Measurements from ENCODE around the gene COG8. TPM values are rescaled to one million over a fixed set of nuclear protein-coding genes. Genes with fewer than 3 reads are reported as not detected.

COG8 gene, protein sequence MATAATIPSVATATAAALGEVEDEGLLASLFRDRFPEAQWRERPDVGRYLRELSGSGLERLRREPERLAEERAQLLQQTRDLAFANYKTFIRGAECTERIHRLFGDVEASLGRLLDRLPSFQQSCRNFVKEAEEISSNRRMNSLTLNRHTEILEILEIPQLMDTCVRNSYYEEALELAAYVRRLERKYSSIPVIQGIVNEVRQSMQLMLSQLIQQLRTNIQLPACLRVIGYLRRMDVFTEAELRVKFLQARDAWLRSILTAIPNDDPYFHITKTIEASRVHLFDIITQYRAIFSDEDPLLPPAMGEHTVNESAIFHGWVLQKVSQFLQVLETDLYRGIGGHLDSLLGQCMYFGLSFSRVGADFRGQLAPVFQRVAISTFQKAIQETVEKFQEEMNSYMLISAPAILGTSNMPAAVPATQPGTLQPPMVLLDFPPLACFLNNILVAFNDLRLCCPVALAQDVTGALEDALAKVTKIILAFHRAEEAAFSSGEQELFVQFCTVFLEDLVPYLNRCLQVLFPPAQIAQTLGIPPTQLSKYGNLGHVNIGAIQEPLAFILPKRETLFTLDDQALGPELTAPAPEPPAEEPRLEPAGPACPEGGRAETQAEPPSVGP
- total RNA-seq = 10 to 100 TPM; 34.6 to 47.0 (median 43.1) TPM

DNA sequence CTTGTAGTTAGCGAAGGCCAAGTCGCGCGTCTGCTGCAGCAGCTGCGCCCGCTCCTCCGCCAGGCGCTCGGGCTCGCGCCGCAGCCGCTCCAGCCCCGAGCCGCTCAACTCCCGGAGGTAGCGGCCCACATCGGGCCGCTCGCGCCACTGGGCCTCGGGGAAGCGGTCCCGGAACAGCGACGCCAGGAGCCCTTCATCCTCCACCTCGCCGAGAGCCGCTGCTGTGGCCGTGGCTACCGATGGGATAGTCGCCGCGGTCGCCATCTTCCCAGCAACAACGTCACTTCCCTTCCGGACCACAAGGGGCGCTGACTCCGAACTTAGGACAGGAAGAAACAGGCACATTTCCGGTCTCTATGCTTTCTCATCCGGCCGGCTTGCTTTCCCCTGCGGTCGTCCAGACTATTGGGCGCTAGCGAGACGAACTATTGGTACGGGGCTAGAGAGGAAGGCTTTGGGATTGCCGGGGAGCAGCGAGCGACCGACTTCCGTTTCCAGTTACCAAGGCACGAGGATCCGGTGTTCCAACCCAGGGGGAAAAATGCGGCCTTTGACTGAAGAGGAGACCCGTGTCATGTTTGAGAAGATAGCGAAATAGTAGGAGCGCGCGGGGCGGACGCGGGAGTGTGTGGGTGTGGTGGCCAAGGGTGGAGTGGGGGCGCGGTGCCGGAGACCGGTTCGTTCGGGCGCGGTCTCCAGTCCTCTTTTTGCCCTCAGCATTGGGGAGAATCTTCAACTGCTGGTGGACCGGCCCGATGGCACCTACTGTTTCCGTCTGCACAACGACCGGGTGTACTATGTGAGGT is at the start of gene COG8, which contains the start of gene NIP7:
Gene COG8, minus strand, starts transcription at position 276 of the 806 bp plus-strand sequence. Its CDS starts 12 bp downstream, at position 264.
Gene NIP7, plus strand, starts transcription at position 484 of the 806 bp plus-strand sequence. Its CDS starts 58 bp downstream, at position 542.
- Mint-ChIP-seq H3K27me3 (ENCODE audit: low read depth) (no peaks in the 10 kb centered on the region), H3K36me3 (ENCODE audit: insufficient read depth) (peaks cover 34% of the 10 kb centered on the region), H3K4me3 (peak within 1 kb of the TSS; percentile 100), H3K4me1 (ENCODE audit: low read depth) (peaks cover 46% of the 10 kb centered on the region), H3K9me3 (no peaks in the 10 kb centered on the region)
- DNase-seq (peak; percentile 88), ATAC-seq (peak; percentile 92)

DNA sequence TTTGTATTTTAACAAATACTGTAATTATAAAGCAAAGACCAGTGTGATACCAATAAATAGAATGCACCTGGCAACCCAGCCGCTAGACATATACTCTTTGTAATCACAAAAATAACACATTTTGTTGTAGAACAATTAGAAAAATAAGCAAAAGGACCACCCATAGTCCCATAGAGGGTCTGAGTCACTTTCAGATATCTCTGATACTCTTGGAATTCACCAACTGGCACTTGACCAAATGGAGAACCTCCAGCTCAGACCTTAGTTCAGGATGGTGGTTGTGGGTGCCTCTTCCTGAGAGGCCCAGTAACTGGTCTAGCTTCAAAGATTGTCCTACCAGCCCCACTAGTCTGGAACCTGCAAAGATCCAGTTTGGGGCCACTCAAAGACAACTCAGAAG is 47.2 kb upstream of the COG8 start:
- H3K36me3 Mint-ChIP-seq (ENCODE audit: insufficient read depth) = peaks cover 15% of the 10 kb centered on the region

DNA sequence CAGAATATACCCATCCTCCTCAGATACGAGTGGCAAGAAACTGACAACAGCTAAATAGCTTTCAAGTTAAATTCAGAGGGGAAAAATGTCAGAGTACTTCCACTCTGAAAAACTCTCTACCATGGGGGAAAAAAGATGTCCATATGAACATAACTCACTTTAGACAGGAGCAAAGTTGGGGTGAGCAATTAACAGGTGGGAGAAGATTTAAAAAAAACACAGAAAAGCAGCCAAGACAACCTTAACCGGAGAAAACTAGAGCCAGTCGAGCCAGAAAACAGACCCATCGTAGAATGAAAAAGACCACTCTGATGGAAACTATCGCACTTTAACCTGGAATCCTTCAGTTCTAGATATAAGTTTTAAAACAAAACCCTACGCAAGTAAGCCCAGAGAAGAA is 45.6 kb upstream of the COG8 start:
- ATAC-seq (no peak), DNase-seq (no peak)
- H3K27me3 Mint-ChIP-seq (ENCODE audit: low read depth) = no peaks in the 10 kb centered on the region
- H3K4me3 Mint-ChIP-seq = peak overlapping the region; percentile 96
- peaks cover 27% of the 10 kb centered on the region for H3K4me1 Mint-ChIP-seq (ENCODE audit: low read depth)
- peaks cover 15% of the 10 kb centered on the region for H3K36me3 Mint-ChIP-seq (ENCODE audit: insufficient read depth)
- no peaks in the 10 kb centered on the region for H3K9me3 Mint-ChIP-seq

More for the DNA sequence above, 47.2 kb upstream of the COG8 start:
- no peaks in the 10 kb centered on the region for H3K27me3 Mint-ChIP-seq (ENCODE audit: low read depth)
- H3K4me1 Mint-ChIP-seq (ENCODE audit: low read depth) = peaks cover 25% of the 10 kb centered on the region
- peak overlapping the region; percentile 96 for H3K4me3 Mint-ChIP-seq
- DNase-seq (no peak), ATAC-seq (no peak)
- H3K9me3 Mint-ChIP-seq = no peaks in the 10 kb centered on the region

DNA sequence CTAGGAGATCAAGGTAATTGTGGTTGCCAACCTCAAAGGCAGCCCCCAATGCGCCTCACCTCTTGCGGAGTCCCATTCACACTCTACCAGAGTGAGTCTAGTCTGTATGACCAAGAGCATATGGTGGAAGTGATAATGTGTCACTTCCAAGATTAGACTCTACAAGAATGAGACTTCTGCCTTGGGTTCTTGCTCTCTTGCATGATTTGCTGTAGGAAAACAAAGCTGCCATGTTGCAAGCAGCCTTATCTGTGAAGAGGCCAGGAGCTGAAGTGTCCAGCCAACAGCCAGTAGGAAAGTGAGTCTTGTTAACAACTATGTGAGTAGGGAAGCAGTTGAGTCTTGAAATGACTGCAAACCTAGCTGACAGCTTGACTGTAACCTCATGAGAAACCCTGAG is 43.1 kb upstream of the COG8 start:
- Mint-ChIP-seq H3K4me3 (no peak overlapping the region), H3K9me3 (no peaks in the 10 kb centered on the region), H3K36me3 (ENCODE audit: insufficient read depth) (peaks cover 30% of the 10 kb centered on the region), H3K27me3 (ENCODE audit: low read depth) (no peaks in the 10 kb centered on the region), H3K4me1 (ENCODE audit: low read depth) (peaks cover 41% of the 10 kb centered on the region)
- ATAC-seq = no peak
- DNase-seq = no peak

- no peaks in the 10 kb centered on the region for H3K27me3 Mint-ChIP-seq (ENCODE audit: low read depth)
- ATAC-seq = no peak
- H3K4me1 Mint-ChIP-seq (ENCODE audit: low read depth) = peaks cover 41% of the 10 kb centered on the region
- H3K4me3 Mint-ChIP-seq = no peak overlapping the region
- no peaks in the 10 kb centered on the region for H3K9me3 Mint-ChIP-seq
- no peak for DNase-seq
- peaks cover 30% of the 10 kb centered on the region for H3K36me3 Mint-ChIP-seq (ENCODE audit: insufficient read depth)
These were observed 41.9 kb upstream of the COG8 start for GRCh38 chr16:69381231-69381630.

- Mint-ChIP-seq H3K9me3 (no peaks in the 10 kb centered on the region), H3K36me3 (ENCODE audit: insufficient read depth) (peaks cover 24% of the 10 kb centered on the region), H3K4me3 (no peak overlapping the region), H3K27me3 (ENCODE audit: low read depth) (no peaks in the 10 kb centered on the region), H3K4me1 (ENCODE audit: low read depth) (peaks cover 30% of the 10 kb centered on the region)
- no peak for DNase-seq
- ATAC-seq = peak in 1 of 2 donors; percentile 21
These were observed 39.4 kb upstream of the COG8 start for GRCh38 chr16:69378760-69379159.

- Mint-ChIP-seq H3K9me3 (no peaks in the 10 kb centered on the region), H3K27me3 (ENCODE audit: low read depth) (no peaks in the 10 kb centered on the region), H3K4me3 (no peak overlapping the region), H3K4me1 (ENCODE audit: low read depth) (peaks cover 30% of the 10 kb centered on the region), H3K36me3 (ENCODE audit: insufficient read depth) (peaks cover 25% of the 10 kb centered on the region)
- DNase-seq = no peak
- ATAC-seq = no peak
These were observed 38.7 kb upstream of the COG8 start for GRCh38 chr16:69378036-69378435.

DNA sequence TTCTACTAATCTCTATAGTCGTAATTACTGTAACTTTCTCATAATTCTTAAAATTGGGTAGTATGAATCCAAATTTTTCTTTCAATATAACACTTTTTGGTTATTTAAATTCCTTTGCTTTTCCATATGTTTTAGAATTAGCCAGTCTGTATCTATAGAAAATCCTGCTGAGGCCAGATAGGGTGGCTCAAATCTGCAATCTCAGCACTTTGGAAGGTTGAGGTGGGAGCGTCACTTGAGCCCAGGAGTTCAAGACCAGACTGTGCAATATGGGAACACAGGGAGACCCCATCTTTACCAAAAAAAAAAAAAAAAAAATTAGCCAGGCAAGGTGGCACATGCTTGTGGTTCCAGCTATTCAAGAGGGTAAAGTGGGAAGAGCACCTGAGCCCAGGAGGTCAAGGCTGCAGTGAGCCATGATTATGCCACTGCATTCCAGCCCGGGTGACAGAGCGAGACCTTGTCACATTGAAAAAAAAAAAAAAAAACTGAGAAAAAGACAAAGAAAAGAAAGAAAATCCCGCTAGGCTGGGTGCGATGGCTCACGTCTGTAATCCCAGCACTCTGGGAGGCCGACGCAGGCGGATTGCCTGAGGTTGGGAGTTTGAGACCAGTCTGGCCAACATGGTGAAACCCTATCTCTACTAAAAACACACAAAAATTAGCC is 37.2 kb upstream of the COG8 start:
- no peak overlapping the region for H3K4me3 Mint-ChIP-seq
- no peaks in the 10 kb centered on the region for H3K9me3 Mint-ChIP-seq
- peaks cover 26% of the 10 kb centered on the region for H3K36me3 Mint-ChIP-seq (ENCODE audit: insufficient read depth)

GRCh38 chr16:69373019-69373418 is 33.7 kb upstream of the COG8 start:
- Mint-ChIP-seq H3K4me3 (no peak overlapping the region), H3K4me1 (ENCODE audit: low read depth) (peaks cover 12% of the 10 kb centered on the region), H3K36me3 (ENCODE audit: insufficient read depth) (peaks cover 36% of the 10 kb centered on the region), H3K27me3 (ENCODE audit: low read depth) (no peaks in the 10 kb centered on the region), H3K9me3 (no peaks in the 10 kb centered on the region)
- DNase-seq (no peak), ATAC-seq (no peak)

More for the DNA sequence above, 37.2 kb upstream of the COG8 start:
- Mint-ChIP-seq H3K27me3 (ENCODE audit: low read depth) (no peaks in the 10 kb centered on the region), H3K4me1 (ENCODE audit: low read depth) (peaks cover 24% of the 10 kb centered on the region)
- ATAC-seq (no peak), DNase-seq (no peak)

DNA sequence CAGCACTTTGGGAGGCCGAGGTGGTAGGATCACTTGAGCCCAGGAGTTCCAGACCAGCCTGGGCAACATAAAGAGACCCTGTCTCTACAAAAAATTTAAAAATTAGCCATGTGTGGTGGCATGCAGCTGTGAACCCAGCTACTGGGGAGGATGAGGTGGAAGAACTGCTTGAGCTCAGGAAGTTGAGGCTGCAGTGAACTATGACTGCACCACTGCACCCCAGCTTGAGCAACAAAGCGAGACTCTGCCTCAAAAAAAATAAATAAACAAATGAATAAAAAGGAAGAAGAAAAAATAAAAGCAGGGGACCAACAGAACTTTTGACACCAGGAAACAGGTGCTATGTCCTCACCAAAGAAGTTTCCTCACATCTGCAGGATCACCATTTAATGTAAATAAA is 32.2 kb upstream of the COG8 start:
- DNase-seq (no peak), ATAC-seq (no peak)
- Mint-ChIP-seq H3K4me3 (no peak overlapping the region), H3K27me3 (ENCODE audit: low read depth) (no peaks in the 10 kb centered on the region), H3K9me3 (no peaks in the 10 kb centered on the region), H3K36me3 (ENCODE audit: insufficient read depth) (peaks cover 42% of the 10 kb centered on the region), H3K4me1 (ENCODE audit: low read depth) (peaks cover 16% of the 10 kb centered on the region)

DNA sequence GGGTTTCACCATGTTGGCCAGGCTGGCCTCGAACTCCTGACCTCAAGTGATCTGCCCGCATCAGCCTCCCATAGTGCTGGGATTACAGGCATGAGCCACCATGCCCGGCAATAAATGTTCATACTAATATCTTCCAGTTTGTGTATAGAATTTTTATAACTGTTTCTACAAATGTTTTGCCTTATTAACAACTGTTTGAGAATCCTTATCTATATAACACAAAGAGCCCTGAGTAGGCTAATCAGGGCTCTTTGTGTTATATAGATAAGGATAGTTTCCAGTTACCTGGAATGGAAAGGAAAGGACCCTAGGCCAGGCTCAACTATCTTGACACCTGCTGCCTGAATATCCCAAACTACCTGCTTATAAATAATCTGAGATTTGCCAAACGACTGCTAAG is 29.5 kb upstream of the COG8 start:
- Mint-ChIP-seq H3K9me3 (no peaks in the 10 kb centered on the region), H3K36me3 (ENCODE audit: insufficient read depth) (peaks cover 56% of the 10 kb centered on the region), H3K4me1 (ENCODE audit: low read depth) (peaks cover 24% of the 10 kb centered on the region)

GRCh38 chr16:69367980-69368379 is 28.6 kb upstream of the COG8 start:
- ATAC-seq (no peak), DNase-seq (no peak)
- Mint-ChIP-seq H3K9me3 (no peaks in the 10 kb centered on the region), H3K4me3 (no peak overlapping the region), H3K36me3 (ENCODE audit: insufficient read depth) (peaks cover 55% of the 10 kb centered on the region), H3K27me3 (ENCODE audit: low read depth) (no peaks in the 10 kb centered on the region), H3K4me1 (ENCODE audit: low read depth) (peaks cover 18% of the 10 kb centered on the region)

More for the DNA sequence above, 29.5 kb upstream of the COG8 start:
- H3K4me3 Mint-ChIP-seq = no peak overlapping the region
- no peak for ATAC-seq
- no peak for DNase-seq
- no peaks in the 10 kb centered on the region for H3K27me3 Mint-ChIP-seq (ENCODE audit: low read depth)

- peaks cover 16% of the 10 kb centered on the region for H3K4me1 Mint-ChIP-seq (ENCODE audit: low read depth)
- peaks cover 54% of the 10 kb centered on the region for H3K36me3 Mint-ChIP-seq (ENCODE audit: insufficient read depth)
- peak in 1 of 2 donors; percentile 54 for ATAC-seq
These were observed 27.1 kb upstream of the COG8 start for GRCh38 chr16:69366431-69366830.

GRCh38 chr16:69365901-69366300 is 26.5 kb upstream of the COG8 start:
- no peak for ATAC-seq
- no peak for DNase-seq
- H3K36me3 Mint-ChIP-seq (ENCODE audit: insufficient read depth) = peaks cover 53% of the 10 kb centered on the region
- H3K9me3 Mint-ChIP-seq = no peaks in the 10 kb centered on the region
- no peaks in the 10 kb centered on the region for H3K27me3 Mint-ChIP-seq (ENCODE audit: low read depth)
- peaks cover 16% of the 10 kb centered on the region for H3K4me1 Mint-ChIP-seq (ENCODE audit: low read depth)
- H3K4me3 Mint-ChIP-seq = no peak overlapping the region

More at GRCh38 chr16:69366431-69366830, 27.1 kb upstream of the COG8 start:
- no peaks in the 10 kb centered on the region for H3K9me3 Mint-ChIP-seq
- no peak for DNase-seq
- H3K27me3 Mint-ChIP-seq (ENCODE audit: low read depth) = no peaks in the 10 kb centered on the region
- no peak overlapping the region for H3K4me3 Mint-ChIP-seq

Measured in activated T-cell treated with anti-CD3 and anti-CD28 coated beads, Interleukin-2, amount 50 U/mL, for 4 hours (primary cell).